Heart left ventricle (tissue), 16 donors: ENCODE measurements around the gene LCA5L. TPM values are rescaled to one million over a fixed set of nuclear protein-coding genes. Genes with fewer than 3 reads are reported as not detected.

Experiments
- ATAC-seq, 4 donors: fragments of 200-7000 bp; cut with Tn5 transposase; one replicate each; pipeline ENCODE4 v1.9.1; 2020 to 2022; ENCODE audit warnings: moderate library complexity in 4 of 4, mild to moderate bottlenecking in 3 of 4, moderate number of reproducible peaks in 1 of 4
- DNase-seq, 5 donors: peaks; one replicate each; pipeline ENCODE4 v3.0.0-alpha.2; 2020
- H3K27ac ChIP-seq, 12 donors: fragments of 200-600 bp; sonication (generic) in 4 of 12; one replicate each; pipeline versions ENCODE4 v1.5.0 to v1.8.0; 2016 to 2022; ENCODE audit warnings: mild to moderate bottlenecking in 2 of 12
- H3K27me3 ChIP-seq, 9 donors: fragments of 200-600 bp; sonication (generic) in 2 of 9; one replicate each; pipeline versions ENCODE4 v1.5.1 to v1.8.0; 2016 to 2022; ENCODE audit warnings: mild to moderate bottlenecking in 3 of 9
- H3K36me3 ChIP-seq, 9 donors: fragments of 200-600 bp; sonication (generic) in 2 of 9; one replicate each; pipeline versions ENCODE4 v1.5.0 to v1.8.0; 2018 to 2022; ENCODE audit warnings: mild to moderate bottlenecking in 2 of 9
- H3K4me1 ChIP-seq, 12 donors: fragments of 200-600 bp; sonication (generic) in 4 of 12; one replicate each; pipeline versions ENCODE4 v1.5.0 to v1.8.0; 2016 to 2022; ENCODE audit warnings: mild to moderate bottlenecking in 3 of 12
- H3K4me3 ChIP-seq, 12 donors: fragments of 200-600 bp; sonication (generic) in 4 of 12; one replicate each; pipeline versions ENCODE4 v1.5.0 to v1.8.0; 2017 to 2022; ENCODE audit warnings: mild to moderate bottlenecking in 9 of 12, moderate library complexity in 4 of 12
- H3K9me3 ChIP-seq, 12 donors: fragments of 200-600 bp; sonication (generic) in 4 of 12; one replicate each; pipeline versions ENCODE4 v1.5.0 to v1.8.0; 2016 to 2022; ENCODE audit warnings: mild to moderate bottlenecking in 1 of 12
- POLR2A ChIP-seq, 2 donors: fragments of 450-650 bp; IDR thresholded peaks; one replicate each; pipeline ENCODE4 v1.6.1; 2017; ENCODE audit warnings: antibody characterized with exemption in 2 of 2, mild to moderate bottlenecking in 2 of 2, moderate library complexity in 2 of 2
- WGBS, 4 donors: extraction: QIAGEN DNeasy Blood & Tissue Kit in 2 of 4; methylation state at CpG; one replicate each; pipeline versions ENCODE4 v1.1.5 to v1.1.7; 2013 to 2018; 5-methylcytosine and 5-hydroxymethylcytosine counted together
- intact Hi-C, 10 donors: fragments of 100-400 bp; cut with DNase I; formaldehyde crosslinking; loops; one replicate each; pipeline versions ENCODE4 v1.11.1 to v1.14.2; 2022
- polyA plus RNA-seq, 2 donors: library from polyadenylated mRNA; stranded (reverse); fragments of 200-250 nt; gene quantifications; one replicate each; pipeline ENCODE4 v1.2.3, GENCODE V29; 2013
- total RNA-seq, 9 donors: library from RNA; depleted of rRNA in 2 of 9; stranded (reverse); fragments of >200 nt in 2 of 9; fragmentation: NEBNext Ultra II Directional in 3 of 9; extraction: Animal tissue kit (Norgen Biotek cat#: 25700) in 3 of 9; gene quantifications; one replicate each; pipeline versions ENCODE4 v1.1.0 to v1.2.4, GENCODE V29; 2016 to 2023
- TF ChIP-seq, protein P1 (sequence below), 12 donors: fragments of 200-600 bp; sonication (generic) in 4 of 12; IDR thresholded peaks; one replicate each; pipeline versions ENCODE4 v1.5.0 to v1.8.0; 2018 to 2022; ENCODE audit warnings: antibody characterized with exemption in 12 of 12, mild to moderate bottlenecking in 5 of 12
- donor health status: ischemic (EF 13 %, LVEDD 7.1; RV severe dilation, severe dysfunction).
- donor health status: healthy with polysubstance abuse.
- donor health status: DM: no; HTN: yes; CAD: no.
- donor health status: DM: no; HTN: no; CAD: no.
- donor health status: ischemic (EF 25% LVEDD 6.9; RV normal size, moderate dysfunction).
- donor health status: ischemic (EF 25% LVEDD 5.7; RV mildly dilated, moderate dysfunction).
- donor health status: healthy.
- donor health status: DM: yes; HTN: yes; CAD: no.
- donor health status: ischemic (EF 35%, LVEDD 5.7; RV mildly dilated, moderate dysfunction).
- donor health status: nonischemic (EF 11% LVEDD 7.7; RV severe dilation, severe dysfunction).
- donor health status: DM: yes; HTN: yes; CAD: no.
- donor health status: PGD.
- donor health status: ischemic (EF 29% LVEDD 5.4; RV normal size, mild dysfunction).
- donor health status: nonischemic (EF 23%, LVEDD 6.1; RV moderate dilation, normal function).

LCA5L gene
- total and polyA plus RNA-seq, 11 donors, result 0.65 to 1.5 (median 1.0) TPM; not detected in 2

DNA sequence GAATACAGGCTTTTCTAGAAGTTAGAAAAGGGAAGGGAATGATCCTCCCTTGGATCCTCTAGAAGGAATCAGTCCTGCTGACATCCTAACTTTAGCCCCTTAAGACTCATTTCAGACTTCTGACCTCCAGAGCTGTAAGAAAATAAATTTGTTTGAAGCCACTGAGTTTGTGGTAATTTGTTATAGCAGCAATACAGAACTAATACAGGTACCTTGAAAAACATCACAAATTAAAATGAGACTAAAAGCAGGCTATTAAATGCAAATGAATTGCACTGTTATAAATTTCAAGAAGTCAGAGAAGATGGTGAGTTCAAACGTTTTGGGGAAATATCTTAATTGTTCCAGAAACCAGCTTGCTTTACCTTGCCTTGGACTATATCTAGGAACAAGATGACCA is 6.3 kb downstream of the LCA5L start:
- TF ChIP-seq POLR2A (IDR thresholded peaks at IDR 0.05), result no peak
- TF ChIP-seq, protein P1, sequence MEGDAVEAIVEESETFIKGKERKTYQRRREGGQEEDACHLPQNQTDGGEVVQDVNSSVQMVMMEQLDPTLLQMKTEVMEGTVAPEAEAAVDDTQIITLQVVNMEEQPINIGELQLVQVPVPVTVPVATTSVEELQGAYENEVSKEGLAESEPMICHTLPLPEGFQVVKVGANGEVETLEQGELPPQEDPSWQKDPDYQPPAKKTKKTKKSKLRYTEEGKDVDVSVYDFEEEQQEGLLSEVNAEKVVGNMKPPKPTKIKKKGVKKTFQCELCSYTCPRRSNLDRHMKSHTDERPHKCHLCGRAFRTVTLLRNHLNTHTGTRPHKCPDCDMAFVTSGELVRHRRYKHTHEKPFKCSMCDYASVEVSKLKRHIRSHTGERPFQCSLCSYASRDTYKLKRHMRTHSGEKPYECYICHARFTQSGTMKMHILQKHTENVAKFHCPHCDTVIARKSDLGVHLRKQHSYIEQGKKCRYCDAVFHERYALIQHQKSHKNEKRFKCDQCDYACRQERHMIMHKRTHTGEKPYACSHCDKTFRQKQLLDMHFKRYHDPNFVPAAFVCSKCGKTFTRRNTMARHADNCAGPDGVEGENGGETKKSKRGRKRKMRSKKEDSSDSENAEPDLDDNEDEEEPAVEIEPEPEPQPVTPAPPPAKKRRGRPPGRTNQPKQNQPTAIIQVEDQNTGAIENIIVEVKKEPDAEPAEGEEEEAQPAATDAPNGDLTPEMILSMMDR (IDR thresholded peaks at IDR 0.05), result no peak
- DNase-seq (no peak), ATAC-seq (no peak)
- no peak overlapping the region for H3K4me3 ChIP-seq
- H3K4me1 ChIP-seq, result peaks cover 0 to 7% (median under 1%) of the 10 kb centered on the region in 12 donors
- no peaks in the 10 kb centered on the region for H3K36me3 ChIP-seq
- 46 to 59% (median 50%) methylated on average over 1 of the region's 1 CpG for WGBS, 4 donors
- H3K27ac ChIP-seq, result no peak overlapping the region
- H3K9me3 ChIP-seq, result no peaks in the 10 kb centered on the region
- no peaks in the 10 kb centered on the region for H3K27me3 ChIP-seq
- intact Hi-C loops, result no loop called here

DNA sequence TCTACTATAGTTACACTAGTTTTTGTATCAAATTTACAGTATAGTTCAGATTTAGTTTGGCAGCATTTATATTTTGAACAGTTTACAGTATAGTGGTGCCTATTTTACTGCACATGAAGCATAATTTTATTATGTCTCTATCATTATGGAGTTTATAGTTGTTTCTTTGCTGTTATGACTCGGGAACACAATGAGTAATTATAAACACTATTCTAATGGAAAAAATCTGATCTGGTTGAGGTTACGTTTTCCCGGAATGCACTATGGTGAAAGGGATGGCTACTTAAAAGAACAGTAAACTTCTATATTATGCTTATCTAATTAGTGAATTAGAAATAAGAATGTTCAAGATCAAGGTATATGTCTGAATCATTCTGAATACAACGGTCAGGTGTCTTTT is 10.6 kb downstream of the LCA5L start:
- ATAC-seq, result no peak

DNA sequence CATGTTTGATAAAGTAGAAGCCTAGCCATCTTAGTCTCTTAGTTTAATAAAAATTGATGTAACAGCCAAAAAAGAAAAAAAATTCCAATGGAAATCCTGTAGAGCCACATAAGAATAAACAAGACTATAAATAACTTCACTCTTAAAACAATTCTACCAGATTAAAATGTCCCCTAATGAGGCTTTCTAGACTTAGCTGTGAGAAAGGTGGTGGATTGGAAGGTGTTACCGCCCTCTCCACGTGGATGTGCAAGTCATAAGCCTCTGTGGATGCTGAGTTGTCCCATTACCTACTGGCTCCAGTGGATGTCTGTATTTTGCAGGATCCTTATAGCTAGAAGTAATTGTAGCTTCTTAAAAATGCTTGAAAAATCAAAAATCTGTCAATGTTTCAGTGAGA is 14.6 kb downstream of the LCA5L start:
- WGBS, 4 donors, result 68 to 85% (median 75%) methylated on average over 2 of the region's 2 CpGs
- no peaks in the 10 kb centered on the region for H3K9me3 ChIP-seq
- no peaks in the 10 kb centered on the region for H3K36me3 ChIP-seq
- ATAC-seq (no peak), DNase-seq (no peak)
- no peaks in the 10 kb centered on the region for H3K27me3 ChIP-seq
- H3K27ac ChIP-seq, result no peak overlapping the region
- no peak overlapping the region for H3K4me3 ChIP-seq
- no peak for TF ChIP-seq POLR2A (IDR thresholded peaks at IDR 0.05)
- TF ChIP-seq, protein P1 (IDR thresholded peaks at IDR 0.05), result no peak
- intact Hi-C loops, result no loop called here
- no peaks in the 10 kb centered on the region for H3K4me1 ChIP-seq

More for the DNA sequence above, 10.6 kb downstream of the LCA5L start:
- TF ChIP-seq, protein P1 (IDR thresholded peaks at IDR 0.05), result no peak
- TF ChIP-seq POLR2A (IDR thresholded peaks at IDR 0.05), result no peak
- Histone ChIP-seq H3K9me3 (no peaks in the 10 kb centered on the region), H3K4me1 (no peaks in the 10 kb centered on the region), H3K4me3 (no peak overlapping the region), H3K27me3 (no peaks in the 10 kb centered on the region), H3K27ac (no peak overlapping the region), H3K36me3 (no peaks in the 10 kb centered on the region)
- DNase-seq, result no peak
- 68 to 82% (median 70%) methylated on average over 4 of the region's 4 CpGs for WGBS, 4 donors
- intact Hi-C loops, result no loop called here

DNA sequence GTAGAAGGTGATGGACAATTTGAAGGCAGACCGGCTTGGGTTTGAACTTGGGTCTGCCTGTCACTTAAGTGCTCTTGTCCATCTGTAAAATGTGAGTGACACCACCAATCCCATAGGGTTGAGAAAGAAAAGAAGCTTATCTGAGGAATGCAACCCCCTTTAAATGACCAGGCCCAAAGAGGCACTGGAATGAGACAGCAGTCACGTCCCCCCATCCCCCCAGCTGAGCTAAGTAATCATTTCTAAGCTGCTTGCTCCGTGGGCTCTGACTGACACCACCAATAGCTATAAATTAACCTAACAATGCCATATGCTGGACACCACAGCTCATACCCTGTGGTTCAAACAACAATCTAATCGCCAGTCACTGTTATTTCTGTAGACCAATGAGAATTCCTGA is 15.1 kb downstream of the LCA5L start:
- TF ChIP-seq, protein P1 (IDR thresholded peaks at IDR 0.05), result no peak
- TF ChIP-seq POLR2A (IDR thresholded peaks at IDR 0.05), result no peak
- 49 to 56% (median 56%) methylated on average over 4 of the region's 4 CpGs for WGBS, 4 donors
- intact Hi-C loops, result no loop called here
- no peak overlapping the region for H3K4me3 ChIP-seq
- H3K27ac ChIP-seq, result no peak overlapping the region
- H3K9me3 ChIP-seq, result no peaks in the 10 kb centered on the region
- no peaks in the 10 kb centered on the region for H3K36me3 ChIP-seq
- no peaks in the 10 kb centered on the region for H3K4me1 ChIP-seq
- DNase-seq (no peak), ATAC-seq (no peak)
- H3K27me3 ChIP-seq, result no peaks in the 10 kb centered on the region
